ENCODE results near the gene GFRA1. TPM values are rescaled to one million over a fixed set of nuclear protein-coding genes. Genes with fewer than 3 reads are reported as not detected.

Gene GFRA1
- total and polyA plus RNA-seq, 2 of the 4 experiments (the other 2 are of a cell fraction): 9.1 to 9.3 TPM

GRCh38 chr10:116122664-116123063, 150.3 kb downstream of the GFRA1 start:
- CTCF ChIA-PET: no interaction called here

More at GRCh38 chr10:116122664-116123063, 150.3 kb downstream of the GFRA1 start:
- Histone ChIP-seq H3K27me3 (ENCODE audit: control insufficient read depth, insufficient read depth, low read length) (no peaks in the 10 kb centered on the region), H3K36me3 (ENCODE audit: control insufficient read depth, insufficient read depth, low read length) (no peaks in the 10 kb centered on the region), H2BK5ac (ENCODE audit: low read depth, low read length, poor library complexity, severe bottlenecking) (no peak overlapping the region), H3K9ac (ENCODE audit: low read depth, low read length) (no peak overlapping the region), H3K4me1 (ENCODE audit: control insufficient read depth, insufficient read depth, low read length) (no peaks in the 10 kb centered on the region), H3K4me2 (ENCODE audit: low read depth, low read length) (no peak overlapping the region), H2BK15ac (ENCODE audit: low read depth, low read length) (no peak overlapping the region), H4K8ac (ENCODE audit: low read depth in 2 of 2, low read length in 2 of 2) (no peak overlapping the region), H4K20me1 (ENCODE audit: insufficient read depth, low read length) (no peaks in the 10 kb centered on the region), H2BK20ac (ENCODE audit: low read depth, low read length) (no peak overlapping the region), H3K9me3 (ENCODE audit: control insufficient read depth, insufficient read depth, low read length) (peaks cover 5% of the 10 kb centered on the region; the same call in 1 of the 2 replicates), H2BK120ac (ENCODE audit: low read depth, low read length) (no peak overlapping the region), H3K4me3 (ENCODE audit: insufficient read depth, low read depth, low read length) (no peak overlapping the region), H3K9me1 (ENCODE audit: insufficient read depth, low read length) (no peaks in the 10 kb centered on the region), H3K79me1 (ENCODE audit: low read depth in 1 of 2, low read length in 2 of 2) (no peaks in the 10 kb centered on the region), H3K27ac (ENCODE audit: insufficient read depth, low read length) (no peak overlapping the region), H3K18ac (ENCODE audit: low read depth, low read length) (no peak overlapping the region), H3K14ac (replicated peaks; ENCODE audit: low read depth, low read length) (no peak overlapping the region), H2AK9ac (replicated peaks; ENCODE audit: low read depth, low read length, poor library complexity) (no peak overlapping the region), H4K5ac (ENCODE audit: low read depth, low read length) (no peak overlapping the region), H2AK5ac (ENCODE audit: low read depth, low read length) (no peak overlapping the region), H2AFZ (replicated peaks; ENCODE audit: low read length, poor library complexity) (no peak overlapping the region), H4K91ac (ENCODE audit: insufficient read depth, low read depth, low read length) (no peak overlapping the region), H3K4ac (ENCODE audit: low read depth, low read length) (no peak overlapping the region), H3K56ac (ENCODE audit: extremely low read depth, insufficient read depth, low read length) (no peak overlapping the region), H3K23ac (ENCODE audit: low read depth, low read length) (no peak overlapping the region)
- BruUV-seq (replicated peaks): no TSS peak
- dilution Hi-C loops (cut with HindIII; ENCODE audit: low sequenced_read_pairs, unreplicated experiment): no loop called here
- ATAC-seq (ENCODE audit: low read depth) (no peak), DNase-seq (no peak)
- WGBS, 2 experiments (ENCODE audit: extremely low coverage in 2 of 2, insufficient read length in 1 of 2): no CpG with 5 or more reads among the region's 1 CpG
- in situ Hi-C loops (cut with MboI; ENCODE audit: low sequenced_read_pairs): no loop called here
- TF ChIP-seq BHLHE40 (IDR thresholded peaks at IDR 0.05; ENCODE audit: low read depth, low read length): no peak
- no peak for TF ChIP-seq MXI1 (IDR thresholded peaks at IDR 0.05; ENCODE audit: borderline replicate concordance, low read depth, low read length)
- TF ChIP-seq USF2 (IDR thresholded peaks at IDR 0.05; ENCODE audit: low read depth, low read length): no peak
- TF ChIP-seq RCOR1 (IDR thresholded peaks at IDR 0.05; ENCODE audit: insufficient replicate concordance, low read length): no peak
- TF ChIP-seq MAZ (IDR thresholded peaks at IDR 0.05; ENCODE audit: borderline replicate concordance, low read depth, low read length): no peak
- no peak for TF ChIP-seq ELK1 (IDR thresholded peaks at IDR 0.05; ENCODE audit: borderline replicate concordance, low read depth, low read length)
- no peak for TF ChIP-seq RFX5 (IDR thresholded peaks at IDR 0.05; ENCODE audit: low read depth, low read length)
- no peak for TF ChIP-seq FOS (IDR thresholded peaks at IDR 0.05; ENCODE audit: low read depth, low read length)
- no peak for TF ChIP-seq NFE2L2 (IDR thresholded peaks at IDR 0.05; ENCODE audit: low read depth, low read length)
- no peak for TF ChIP-seq CHD1 (IDR thresholded peaks at IDR 0.05; ENCODE audit: low read depth, low read length)
- TF ChIP-seq SMC3 (IDR thresholded peaks at IDR 0.05; ENCODE audit: low read depth, low read length): no peak
- TF ChIP-seq POLR2A (IDR thresholded peaks at IDR 0.05; ENCODE audit: low read depth, low read length): no peak
- TF ChIP-seq CEBPB (IDR thresholded peaks at IDR 0.05; ENCODE audit: low read depth, low read length): no peak
- TF ChIP-seq MAFK (IDR thresholded peaks at IDR 0.05; ENCODE audit: low read depth, low read length): no peak
- TF ChIP-seq CTCF (conservative IDR thresholded peaks at IDR 0.05; ENCODE audit: low read depth, low read length): no peak
- no peak for TF ChIP-seq RAD21 (IDR thresholded peaks at IDR 0.05; ENCODE audit: low read length)
- POLR2A ChIA-PET (ENCODE audit: unreplicated experiment): no interaction called here
- intact Hi-C loops (cut with micrococcal nuclease): no loop called here
